Measurements from ENCODE around the gene RRP7A. TPM values are rescaled to one million over a fixed set of nuclear protein-coding genes. Genes with fewer than 3 reads are reported as not detected.

The RRP7A gene
- total and polyA plus RNA-seq, 10 of the 15 experiments (the other 5 are each of a cell fraction or from before 2014, with no cell fraction given) = 2.9 to 114 (median 43.8) TPM

- TF ChIP-seq ZSCAN29 (IDR thresholded peaks at IDR 0.05) (no peak), IRF4 (IDR thresholded peaks at IDR 0.05; ENCODE audit: low read depth, low read length) (no peak), TCF3 (IDR thresholded peaks at IDR 0.05; ENCODE audit: borderline replicate concordance, insufficient read depth, low read depth, low read length) (no peak), ASH2L (IDR thresholded peaks at IDR 0.05; ENCODE audit: borderline replicate concordance, low read depth) (no peak)
These were observed 44.5 kb downstream of the RRP7A start (continued) for GRCh38 chr22:42475122-42475521.

GRCh38 chr22:42473484-42474193 lies 46.0 kb downstream of the RRP7A start:
- POLR2A ChIA-PET = interaction anchor here (0.9 kb wide), 1 partner anchor 38 kb away, joined by 3 read pairs; no protein-coding TSS in a partner anchor
- 70% methylated on average over 5 of the region's 5 CpGs for WGBS (ENCODE audit: insufficient coverage, insufficient replicate concordance, low lambda C conversion rate, missing lambda C conversion rate)
- Histone ChIP-seq H4K20me1 (ENCODE audit: control insufficient read depth, insufficient read depth) (no peaks in the 10 kb centered on the region), H2AFZ (ENCODE audit: control insufficient read depth, low read depth, low read length) (no peak overlapping the region; the same call in 1 of the 2 replicates), H3K79me2 (ENCODE audit: control insufficient read depth, insufficient read depth, low read length) (no peaks in the 10 kb centered on the region), H3K4me1 (ENCODE audit: control insufficient read depth, insufficient read depth, low read length) (no peaks in the 10 kb centered on the region), H3K27ac (ENCODE audit: control insufficient read depth, insufficient read depth) (no peak overlapping the region), H3K4me3 (no peak overlapping the region), H3K9me3 (replicated peaks; ENCODE audit: control insufficient read depth, insufficient read depth, low read length) (no peaks in the 10 kb centered on the region), H3K4me2 (ENCODE audit: control insufficient read depth, insufficient read depth) (no peak overlapping the region), H3K36me3 (ENCODE audit: control insufficient read depth in 2 of 2, insufficient read depth in 2 of 2, low read length in 1 of 2) (no peaks in the 10 kb centered on the region), H3K27me3 (replicated peaks in 1 of 2; ENCODE audit: control insufficient read depth in 2 of 2, insufficient read depth in 2 of 2, low read length in 1 of 2) (0 out of 4 replicates have a peak, but pooled peaks cover 1 to 3% of the 10 kb centered on the region in 2 experiments), H3K9ac (ENCODE audit: control insufficient read depth, insufficient read depth, low read length) (no peak overlapping the region)
- BruUV-seq (replicated peaks) = no TSS peak
- ATAC-seq (peak; percentile 89), DNase-seq (ENCODE audit: low read depth, low spot score) (no peak), FAIRE-seq (peak; percentile 75)
- RAD21 ChIA-PET (ENCODE audit: unreplicated experiment) = interaction anchor here (1.0 to 2.2 kb wide), 11 partner anchors 15 to 394 kb away, joined by 3 to 20 read pairs (median 4); partner anchors contain the start of genes NDUFA6 and SMDT1
- in situ Hi-C loops (cut with MboI) (no loop called here), intact Hi-C loops (cut with micrococcal nuclease; ENCODE audit: unreplicated experiment) (loop anchor here (1.0 to 10.0 kb wide), 2 partner anchors 304 to 509 kb away; partner anchors contain the start of gene SEPTIN3)
- CTCF ChIA-PET = interaction anchor here (0.6 to 3.5 kb wide), 33 partner anchors 9 to 769 kb away, joined by 3 to 40 read pairs (median 4); partner anchors contain the start of genes NDUFA6 and NFAM1
- 0 out of 2 replicates have a peak, but pooled peaks have one; percentile 10 for TF ChIP-seq RUNX3 (IDR thresholded peaks at IDR 0.05; ENCODE audit: low read length)
- TF ChIP-seq REST (IDR thresholded peaks at IDR 0.05; ENCODE audit: low read depth, low read length) = no peak
- TF ChIP-seq ZSCAN29 (IDR thresholded peaks at IDR 0.05) = no peak
- peak; percentile 68 for TF ChIP-seq RAD21 (IDR thresholded peaks at IDR 0.05; ENCODE audit: insufficient read depth, low read depth, low read length)
- TF ChIP-seq SMC3 (IDR thresholded peaks at IDR 0.05; ENCODE audit: borderline replicate concordance, low read length) = peak; percentile 63; the same call in 1 of the 2 replicates
- TF ChIP-seq CTCF (IDR thresholded peaks at IDR 0.05 in 2 of 3, conservative IDR thresholded peaks at IDR 0.05 in 1 of 3; ENCODE audit: control insufficient read depth in 2 of 3, extremely low read depth in 1 of 3, insufficient read depth in 1 of 3, low read depth in 3 of 3, low read length in 3 of 3) = peak; percentile 67 to 73 (median 70)
- SMC1A ChIA-PET (ENCODE audit: uncharacterized antibody, unreplicated experiment) = interaction anchor here (0.5 to 2.5 kb wide), 17 partner anchors 9 to 508 kb away, joined by 3 to 23 read pairs (median 4); partner anchors contain the start of genes NDUFA6 and NFAM1
